ENCODE measurements around the gene ADAP1. TPM values are rescaled to one million over a fixed set of nuclear protein-coding genes. Genes with fewer than 3 reads are reported as not detected.

ADAP1 gene
- total and polyA plus RNA-seq, 2 of the 13 experiments (the other 11 are each of a cell fraction or from before 2014, with no cell fraction given): 10.5 to 24.6 TPM

- peak; percentile 23; the same call in 1 of the 2 replicates for TF ChIP-seq ZNF609 (CRISPR knock-in tag; IDR thresholded peaks at IDR 0.05; ENCODE audit: borderline replicate concordance)
- TF ChIP-seq ZNF703 (CRISPR knock-in tag; IDR thresholded peaks at IDR 0.05; ENCODE audit: borderline replicate concordance): peak; percentile 48; the same call in 1 of the 2 replicates
- peak; percentile 88; the same call in 1 of the 2 replicates for TF ChIP-seq EED (CRISPR knock-in tag; IDR thresholded peaks at IDR 0.05)
- peak; percentile 52; the same call in 1 of the 2 replicates for TF ChIP-seq ZNF710 (CRISPR knock-in tag; IDR thresholded peaks at IDR 0.05; ENCODE audit: borderline replicate concordance)
- TF ChIP-seq JDP2 (CRISPR knock-in tag; IDR thresholded peaks at IDR 0.05; ENCODE audit: borderline replicate concordance): no peak
- peak; percentile 41 for TF ChIP-seq SKI (IDR thresholded peaks at IDR 0.05; ENCODE audit: partially characterized antibody)
- TF ChIP-seq NR3C1 (CRISPR knock-in tag; IDR thresholded peaks at IDR 0.05): 0 out of 2 replicates have a peak, but pooled peaks have one; percentile 15
- TF ChIP-seq BRD4 (CRISPR knock-in tag; IDR thresholded peaks at IDR 0.05): peak; percentile 87
- TF ChIP-seq PHF21A (CRISPR knock-in tag; IDR thresholded peaks at IDR 0.05): peak; percentile 71
- TF ChIP-seq NCOA2 (CRISPR knock-in tag; IDR thresholded peaks at IDR 0.05): peak; percentile 39
- TF ChIP-seq FOXP4 (CRISPR knock-in tag; IDR thresholded peaks at IDR 0.05): peak; percentile 18; the same call in 1 of the 2 replicates
- no peak for TF ChIP-seq ZNF383 (CRISPR knock-in tag; IDR thresholded peaks at IDR 0.05; ENCODE audit: borderline replicate concordance)
- TF ChIP-seq CHCHD3 (CRISPR knock-in tag; IDR thresholded peaks at IDR 0.05): peak; percentile 71
- no peak for TF ChIP-seq CHD2 (IDR thresholded peaks at IDR 0.05; ENCODE audit: low read depth, low read length)
- peak; percentile 93 for TF ChIP-seq DMAP1 (CRISPR knock-in tag; IDR thresholded peaks at IDR 0.05)
- peak; percentile 30; the same call in 1 of the 2 replicates for TF ChIP-seq ZNF451 (CRISPR knock-in tag; IDR thresholded peaks at IDR 0.05)
- TF ChIP-seq XRCC5 (optimal IDR thresholded peaks at IDR 0.05; ENCODE audit: low read length): peak; percentile 95
- 0 out of 2 replicates have a peak, but pooled peaks have one; percentile 7 for TF ChIP-seq HMG20A (CRISPR knock-in tag; IDR thresholded peaks at IDR 0.05; ENCODE audit: borderline replicate concordance)
- peak; percentile 73 for TF ChIP-seq ZFX (CRISPR knock-in tag; IDR thresholded peaks at IDR 0.05; ENCODE audit: low read depth)
- TF ChIP-seq ZBTB38 (CRISPR knock-in tag; IDR thresholded peaks at IDR 0.05): peak; percentile 74
- peak; percentile 63; the same call in 1 of the 2 replicates for TF ChIP-seq NFKB2 (CRISPR knock-in tag; IDR thresholded peaks at IDR 0.05; ENCODE audit: borderline replicate concordance)
Measured at GRCh38 chr7:974820-975681, 20.6 kb upstream of the ADAP1 start, which contains the start of gene COX19 (continued).
